Activated CD8-positive, alpha-beta memory T cell treated with anti-CD3 and anti-CD28 coated beads, Interleukin-2, amount 50 U/mL, for 24 hours (primary cell): ENCODE results near the gene RAD18.

ENCODE experiments used
- DNase-seq: peaks from one replicate; pipeline ENCODE4 v3.0.0-alpha.2; 2020; ENCODE audit errors: extremely low read depth

RAD18 gene

GRCh38 chr3:8963137-8963853 lies at the start of gene RAD18:
Gene RAD18, minus strand, starts transcription at chr3:8963472. Its CDS starts 87 bp downstream, at chr3:8963385.
- DNase-seq = peak; percentile 85

- no peak for DNase-seq
Measured at GRCh38 chr3:9012521-9012920, 49.2 kb upstream of the RAD18 start.

GRCh38 chr3:9009976-9010545 lies 46.8 kb upstream of the RAD18 start:
- no peak for DNase-seq

- no peak for DNase-seq
Measured at GRCh38 chr3:9008550-9009255, 45.4 kb upstream of the RAD18 start.

GRCh38 chr3:9007928-9008327 lies 44.7 kb upstream of the RAD18 start:
- DNase-seq = no peak

GRCh38 chr3:9007213-9007612 lies 43.9 kb upstream of the RAD18 start:
- no peak for DNase-seq

GRCh38 chr3:9000041-9000440 lies 36.8 kb upstream of the RAD18 start:
- DNase-seq = no peak

- DNase-seq = no peak
Measured at GRCh38 chr3:8997151-8997550, 33.9 kb upstream of the RAD18 start.

GRCh38 chr3:8996681-8997121 lies 33.4 kb upstream of the RAD18 start:
- no peak for DNase-seq

GRCh38 chr3:8996216-8996615 lies 32.9 kb upstream of the RAD18 start:
- no peak for DNase-seq

GRCh38 chr3:8994226-8994625 lies 31.0 kb upstream of the RAD18 start:
- DNase-seq = no peak

GRCh38 chr3:8993331-8993730 lies 30.1 kb upstream of the RAD18 start:
- DNase-seq = no peak

- no peak for DNase-seq
Measured at GRCh38 chr3:8992854-8993253, 29.6 kb upstream of the RAD18 start.

GRCh38 chr3:8992199-8992598 lies 28.9 kb upstream of the RAD18 start:
- DNase-seq = no peak

GRCh38 chr3:8990266-8991215 lies 27.3 kb upstream of the RAD18 start:
- no peak for DNase-seq

GRCh38 chr3:8988791-8989558 lies 25.7 kb upstream of the RAD18 start:
- no peak for DNase-seq

GRCh38 chr3:8988384-8988655 lies 25.0 kb upstream of the RAD18 start:
- no peak for DNase-seq

- no peak for DNase-seq
Measured at GRCh38 chr3:8987645-8988383, 24.5 kb upstream of the RAD18 start.

- DNase-seq = no peak
Measured at GRCh38 chr3:8987226-8987625, 24.0 kb upstream of the RAD18 start.

GRCh38 chr3:8986741-8987140 lies 23.5 kb upstream of the RAD18 start:
- DNase-seq = no peak

GRCh38 chr3:8985876-8986275 lies 22.6 kb upstream of the RAD18 start:
- DNase-seq = no peak
